GM12878 (cell line): ENCODE data around the gene MED10. TPM values are rescaled to one million over a fixed set of nuclear protein-coding genes. Genes with fewer than 3 reads are reported as not detected.

ENCODE experiments used
- ATAC-seq: fragments of 200-7000 bp; cut with Tn5 transposase; 3 replicates; pipeline ENCODE4 v1.9.1; 2020; ENCODE audit warnings: mild to moderate bottlenecking, moderate library complexity
- BruUV-seq: library from RNA; stranded (reverse); fragments of 400-500 nt; replicated peaks from 2 replicates; lab custom pipeline; 2021; lab: Mats Ljungman, UMichigan
- CTCF ChIA-PET: fragments of 300-600 bp; sonication (Branson Sonifier 250); formaldehyde crosslinking; extraction: SDS; loops from one replicate; lab custom pipeline; 2021; ENCODE audit warnings: inconsistent platforms; lab: Yijun Ruan, JAX
- POLR2A ChIA-PET: fragments of 350-600 bp; formaldehyde crosslinking; extraction: SDS; loops from one replicate; lab custom pipeline; 2021; ENCODE audit warnings: inconsistent platforms; lab: Charles Lee
- RAD21 ChIA-PET: fragments of 300-600 bp; sonication (Branson Sonifier 250); formaldehyde crosslinking; loops from one replicate; lab custom pipeline; 2023; ENCODE audit warnings: antibody characterized with exemption; ENCODE audit not compliant: unreplicated experiment; lab: Charles Lee
- SMC1A ChIA-PET: fragments of 300-600 bp; sonication (Branson Sonifier 250); formaldehyde crosslinking; loops from one replicate; lab custom pipeline; 2023; ENCODE audit not compliant: unreplicated experiment, uncharacterized antibody; lab: Charles Lee
- DNase-seq: peaks from one replicate; pipeline ENCODE4 v3.0.0-alpha.2; 2011; ENCODE audit warnings: low read depth, low spot score
- FAIRE-seq: peaks from 3 replicates; lab custom pipeline; 2011; peaks lifted over from hg19 to GRCh38; lab: Jason Lieb, UNC
- H2AFZ ChIP-seq: 2 replicates; pipeline ENCODE4 v1.6.0; 2011; ENCODE audit warnings: low read depth, low read length, control low read depth; ENCODE audit not compliant: control insufficient read depth
- H3K27ac ChIP-seq: 2 replicates; pipeline ENCODE4 v1.5.1; 2011; ENCODE audit warnings: control low read depth; ENCODE audit not compliant: control insufficient read depth, insufficient read depth
- H3K27me3 ChIP-seq, 2 experiments: replicated peaks in 1 of 2; 2 replicates each; pipeline versions ENCODE4 v1.6.0 to v1.6.1; 2011; ENCODE audit warnings: low read length in 1 of 2; ENCODE audit not compliant: control insufficient read depth in 2 of 2, insufficient read depth in 2 of 2
- H3K36me3 ChIP-seq, 2 experiments: 2 replicates each; pipeline ENCODE4 v1.5.1; 2011; ENCODE audit warnings: low read length in 1 of 2; ENCODE audit not compliant: control insufficient read depth in 2 of 2, insufficient read depth in 2 of 2
- H3K4me1 ChIP-seq: 2 replicates; pipeline ENCODE4 v1.6.1; 2011; ENCODE audit warnings: mild to moderate bottlenecking, low read length, moderate library complexity, mixed read lengths; ENCODE audit not compliant: control insufficient read depth, insufficient read depth
- H3K4me2 ChIP-seq: 2 replicates; pipeline ENCODE4 v1.6.0; 2011; ENCODE audit warnings: control low read depth; ENCODE audit not compliant: control insufficient read depth, insufficient read depth
- H3K4me3 ChIP-seq: fragments of 200-600 bp; sonication (generic); 2 replicates; pipeline ENCODE4 v1.5.1; 2016
- H3K79me2 ChIP-seq: 2 replicates; pipeline ENCODE4 v1.6.0; 2011; ENCODE audit warnings: low read length; ENCODE audit not compliant: control insufficient read depth, insufficient read depth
- H3K9ac ChIP-seq: 2 replicates; pipeline ENCODE4 v1.8.0; 2011; ENCODE audit warnings: low read length, control low read depth, mixed read lengths; ENCODE audit not compliant: control insufficient read depth, insufficient read depth
- H3K9me3 ChIP-seq: replicated peaks from 3 replicates; pipeline ENCODE4 v1.5.1; 2011; ENCODE audit warnings: mild to moderate bottlenecking, low read length; ENCODE audit not compliant: control insufficient read depth, insufficient read depth
- H4K20me1 ChIP-seq: 2 replicates; pipeline ENCODE4 v1.6.0; 2011; ENCODE audit not compliant: control insufficient read depth, insufficient read depth
- BCL11A ChIP-seq: IDR thresholded peaks from 2 replicates; pipeline ENCODE4 v1.6.1; 2011; ENCODE audit warnings: low read depth, low read length
- IKZF2 ChIP-seq, 2 experiments: fragments of 450-650 bp; IDR thresholded peaks; 2 replicates each; pipeline ENCODE4 v1.6.1; 2017; ENCODE audit warnings: mild to moderate bottlenecking in 2 of 2, moderate library complexity in 2 of 2
- IRF4 ChIP-seq: IDR thresholded peaks from 2 replicates; pipeline ENCODE4 v1.6.1; 2011; ENCODE audit warnings: low read depth, low read length
- MXI1 ChIP-seq: fragments of 150-350 bp; IDR thresholded peaks from 2 replicates; pipeline ENCODE4 v1.6.1; 2011; ENCODE audit warnings: low read depth, mild to moderate bottlenecking, inconsistent platforms, low read length, improper control_type of control experiment
- PAX8 ChIP-seq: fragments of 450-650 bp; IDR thresholded peaks from 2 replicates; pipeline ENCODE4 v1.6.1; 2017; ENCODE audit warnings: mild to moderate bottlenecking, moderate library complexity
- POLR2AphosphoS2 ChIP-seq: IDR thresholded peaks from 2 replicates; pipeline ENCODE4 v1.6.1; 2011; ENCODE audit warnings: low read depth, mild to moderate bottlenecking, low read length, improper control_type of control experiment, moderate library complexity
- TBL1XR1 ChIP-seq: IDR thresholded peaks from 2 replicates; pipeline ENCODE4 v1.6.1; 2012; ENCODE audit warnings: low read depth, low read length, improper control_type of control experiment
- YY1 ChIP-seq: IDR thresholded peaks from 2 replicates; pipeline ENCODE4 v1.6.1; 2011; ENCODE audit warnings: low read depth, mild to moderate bottlenecking, low read length
- WGBS: methylation state at CpG from one replicate; pipeline ENCODE4 v1.1.6; 2016; ENCODE audit warnings: low lambda C conversion rate; ENCODE audit not compliant: insufficient replicate concordance, insufficient coverage; ENCODE audit errors: missing lambda C conversion rate; 5-methylcytosine and 5-hydroxymethylcytosine counted together
- in situ Hi-C: fragments of 300-500 bp; cut with MboI; formaldehyde crosslinking; loops from 9 replicates; pipeline ENCODE4 v1.14.3; 2018; ENCODE audit warnings: mixed read lengths
- intact Hi-C: fragments of 100-400 bp; cut with micrococcal nuclease; formaldehyde crosslinking; loops from one replicate; pipeline ENCODE4 v1.14.2; 2022; ENCODE audit not compliant: unreplicated experiment
- polyA plus RNA-seq, 11 experiments: library from polyadenylated mRNA; depleted of rRNA in 4 of 11; unstranded in 6 of 11; stranded (reverse) in 5 of 11; fragments of >200 nt; fragmentation: Nextera tagmentation in 4 of 11; fragmentation: Illumina TruSeq in 1 of 11; extraction: Ambion mirVana in 4 of 11; extraction: Trizol in 1 of 11; gene quantifications; 1 replicate in 1 of 11; 2 replicates in 10 of 11; pipeline versions ENCODE4 v1.2.1 to v1.2.3, GENCODE V29; 2011 to 2016; ENCODE audit warnings: inconsistent platforms in 2 of 11, missing spikeins in 2 of 11, low read depth in 1 of 11
- total RNA-seq, 4 experiments: library from RNA; depleted of rRNA in 3 of 4; stranded (reverse); fragments of >200 nt in 3 of 4; fragmentation: Illumina TruSeq in 1 of 4; extraction: Trizol in 1 of 4; gene quantifications; 2 replicates each; pipeline versions ENCODE4 v1.2.1 to v1.2.3, GENCODE V29; 2013 to 2021
- TF ChIP-seq, protein P1 (sequence below): fragments of 450-650 bp; IDR thresholded peaks from 2 replicates; pipeline ENCODE4 v1.6.1; 2016; ENCODE audit warnings: mild to moderate bottlenecking, moderate library complexity, borderline replicate concordance
- TF ChIP-seq, protein P2 (sequence below): fragments of 450-650 bp; IDR thresholded peaks from 2 replicates; pipeline ENCODE4 v1.6.1; 2016; ENCODE audit warnings: mild to moderate bottlenecking
- TF ChIP-seq, protein P3 (sequence below): fragments of 450-650 bp; IDR thresholded peaks from 2 replicates; pipeline ENCODE4 v1.6.1; 2017; ENCODE audit warnings: mild to moderate bottlenecking
- TF ChIP-seq, protein P4 (sequence below): IDR thresholded peaks from 2 replicates; pipeline ENCODE4 v1.6.1; 2012; ENCODE audit warnings: improper control_type of control experiment, low read depth, low read length; ENCODE audit not compliant: insufficient replicate concordance

The MED10 gene
- total and polyA plus RNA-seq, 10 of the 15 experiments (the other 5 are each of a cell fraction or from before 2014, with no cell fraction given) = 21.2 to 111 (median 46.6) TPM

DNA sequence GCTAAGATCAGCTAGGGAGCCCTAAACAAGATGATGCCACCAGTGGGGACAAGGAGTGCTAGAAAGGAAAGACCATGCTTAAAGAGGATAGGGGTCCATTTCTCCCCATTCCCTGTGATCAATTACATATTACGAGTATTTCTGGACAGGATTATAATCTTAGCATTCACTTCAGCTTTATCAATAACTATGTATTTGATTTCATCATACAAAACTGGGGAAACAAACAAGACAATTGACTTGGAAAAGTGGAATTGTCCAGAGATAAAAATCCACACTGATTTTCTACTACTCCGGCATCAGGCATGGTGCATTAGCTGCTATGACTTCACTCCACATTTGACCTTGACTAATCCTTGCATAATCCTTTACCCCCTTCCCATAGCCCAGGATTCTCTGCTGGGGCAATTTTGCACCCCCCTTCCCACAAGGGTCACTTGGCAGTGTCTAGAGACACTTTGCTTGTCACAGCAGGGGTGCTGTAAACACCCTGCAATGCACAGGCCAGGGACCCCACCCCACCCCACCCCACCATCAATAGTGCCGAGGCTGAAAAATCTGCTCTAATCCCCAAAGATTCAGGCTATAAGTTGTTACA, 40.4 kb upstream of the MED10 start:
- ATAC-seq (no peak), FAIRE-seq (no peak), DNase-seq (no peak)
- Histone ChIP-seq H4K20me1 (no peaks in the 10 kb centered on the region), H3K4me2 (no peak overlapping the region), H3K4me1 (no peaks in the 10 kb centered on the region), H2AFZ (no peak overlapping the region), H3K79me2 (no peaks in the 10 kb centered on the region), H3K36me3 (no peaks in the 10 kb centered on the region), H3K27ac (no peak overlapping the region), H3K9me3 (no peaks in the 10 kb centered on the region), H3K4me3 (no peak overlapping the region), H3K9ac (no peak overlapping the region), H3K27me3 (no peaks in the 10 kb centered on the region)
- SMC1A ChIA-PET = interaction anchor here (1.6 kb wide), 1 partner anchor 12 kb away, joined by 3 read pairs; no protein-coding TSS in a partner anchor
- in situ Hi-C loops = no loop called here
- RAD21 ChIA-PET = no interaction called here
- 61% methylated on average over 3 of the region's 3 CpGs for WGBS
- intact Hi-C loops = no loop called here
- BruUV-seq = no TSS peak
- POLR2A ChIA-PET = no interaction called here
- CTCF ChIA-PET = interaction anchor here (1.3 to 2.6 kb wide), 2 partner anchors 9 to 17 kb away, joined by 3 to 6 read pairs; no protein-coding TSS in a partner anchor
- TF ChIP-seq BCL11A (no peak), IKZF2 (IDR thresholded peaks at IDR 0.05) (no peak), TBL1XR1 (no peak), MXI1 (no peak), YY1 (no peak), IRF4 (no peak), POLR2AphosphoS2 (no peak), PAX8 (no peak)
- TF ChIP-seq, protein P1, sequence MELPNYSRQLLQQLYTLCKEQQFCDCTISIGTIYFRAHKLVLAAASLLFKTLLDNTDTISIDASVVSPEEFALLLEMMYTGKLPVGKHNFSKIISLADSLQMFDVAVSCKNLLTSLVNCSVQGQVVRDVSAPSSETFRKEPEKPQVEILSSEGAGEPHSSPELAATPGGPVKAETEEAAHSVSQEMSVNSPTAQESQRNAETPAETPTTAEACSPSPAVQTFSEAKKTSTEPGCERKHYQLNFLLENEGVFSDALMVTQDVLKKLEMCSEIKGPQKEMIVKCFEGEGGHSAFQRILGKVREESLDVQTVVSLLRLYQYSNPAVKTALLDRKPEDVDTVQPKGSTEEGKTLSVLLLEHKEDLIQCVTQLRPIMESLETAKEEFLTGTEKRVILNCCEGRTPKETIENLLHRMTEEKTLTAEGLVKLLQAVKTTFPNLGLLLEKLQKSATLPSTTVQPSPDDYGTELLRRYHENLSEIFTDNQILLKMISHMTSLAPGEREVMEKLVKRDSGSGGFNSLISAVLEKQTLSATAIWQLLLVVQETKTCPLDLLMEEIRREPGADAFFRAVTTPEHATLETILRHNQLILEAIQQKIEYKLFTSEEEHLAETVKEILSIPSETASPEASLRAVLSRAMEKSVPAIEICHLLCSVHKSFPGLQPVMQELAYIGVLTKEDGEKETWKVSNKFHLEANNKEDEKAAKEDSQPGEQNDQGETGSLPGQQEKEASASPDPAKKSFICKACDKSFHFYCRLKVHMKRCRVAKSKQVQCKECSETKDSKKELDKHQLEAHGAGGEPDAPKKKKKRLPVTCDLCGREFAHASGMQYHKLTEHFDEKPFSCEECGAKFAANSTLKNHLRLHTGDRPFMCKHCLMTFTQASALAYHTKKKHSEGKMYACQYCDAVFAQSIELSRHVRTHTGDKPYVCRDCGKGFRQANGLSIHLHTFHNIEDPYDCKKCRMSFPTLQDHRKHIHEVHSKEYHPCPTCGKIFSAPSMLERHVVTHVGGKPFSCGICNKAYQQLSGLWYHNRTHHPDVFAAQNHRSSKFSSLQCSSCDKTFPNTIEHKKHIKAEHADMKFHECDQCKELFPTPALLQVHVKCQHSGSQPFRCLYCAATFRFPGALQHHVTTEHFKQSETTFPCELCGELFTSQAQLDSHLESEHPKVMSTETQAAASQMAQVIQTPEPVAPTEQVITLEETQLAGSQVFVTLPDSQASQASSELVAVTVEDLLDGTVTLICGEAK = no peak
- TF ChIP-seq, protein P2, sequence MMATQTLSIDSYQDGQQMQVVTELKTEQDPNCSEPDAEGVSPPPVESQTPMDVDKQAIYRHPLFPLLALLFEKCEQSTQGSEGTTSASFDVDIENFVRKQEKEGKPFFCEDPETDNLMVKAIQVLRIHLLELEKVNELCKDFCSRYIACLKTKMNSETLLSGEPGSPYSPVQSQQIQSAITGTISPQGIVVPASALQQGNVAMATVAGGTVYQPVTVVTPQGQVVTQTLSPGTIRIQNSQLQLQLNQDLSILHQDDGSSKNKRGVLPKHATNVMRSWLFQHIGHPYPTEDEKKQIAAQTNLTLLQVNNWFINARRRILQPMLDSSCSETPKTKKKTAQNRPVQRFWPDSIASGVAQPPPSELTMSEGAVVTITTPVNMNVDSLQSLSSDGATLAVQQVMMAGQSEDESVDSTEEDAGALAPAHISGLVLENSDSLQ = no peak
- TF ChIP-seq, protein P3, sequence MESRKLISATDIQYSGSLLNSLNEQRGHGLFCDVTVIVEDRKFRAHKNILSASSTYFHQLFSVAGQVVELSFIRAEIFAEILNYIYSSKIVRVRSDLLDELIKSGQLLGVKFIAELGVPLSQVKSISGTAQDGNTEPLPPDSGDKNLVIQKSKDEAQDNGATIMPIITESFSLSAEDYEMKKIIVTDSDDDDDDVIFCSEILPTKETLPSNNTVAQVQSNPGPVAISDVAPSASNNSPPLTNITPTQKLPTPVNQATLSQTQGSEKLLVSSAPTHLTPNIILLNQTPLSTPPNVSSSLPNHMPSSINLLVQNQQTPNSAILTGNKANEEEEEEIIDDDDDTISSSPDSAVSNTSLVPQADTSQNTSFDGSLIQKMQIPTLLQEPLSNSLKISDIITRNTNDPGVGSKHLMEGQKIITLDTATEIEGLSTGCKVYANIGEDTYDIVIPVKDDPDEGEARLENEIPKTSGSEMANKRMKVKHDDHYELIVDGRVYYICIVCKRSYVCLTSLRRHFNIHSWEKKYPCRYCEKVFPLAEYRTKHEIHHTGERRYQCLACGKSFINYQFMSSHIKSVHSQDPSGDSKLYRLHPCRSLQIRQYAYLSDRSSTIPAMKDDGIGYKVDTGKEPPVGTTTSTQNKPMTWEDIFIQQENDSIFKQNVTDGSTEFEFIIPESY = no peak
- TF ChIP-seq, protein P4, sequence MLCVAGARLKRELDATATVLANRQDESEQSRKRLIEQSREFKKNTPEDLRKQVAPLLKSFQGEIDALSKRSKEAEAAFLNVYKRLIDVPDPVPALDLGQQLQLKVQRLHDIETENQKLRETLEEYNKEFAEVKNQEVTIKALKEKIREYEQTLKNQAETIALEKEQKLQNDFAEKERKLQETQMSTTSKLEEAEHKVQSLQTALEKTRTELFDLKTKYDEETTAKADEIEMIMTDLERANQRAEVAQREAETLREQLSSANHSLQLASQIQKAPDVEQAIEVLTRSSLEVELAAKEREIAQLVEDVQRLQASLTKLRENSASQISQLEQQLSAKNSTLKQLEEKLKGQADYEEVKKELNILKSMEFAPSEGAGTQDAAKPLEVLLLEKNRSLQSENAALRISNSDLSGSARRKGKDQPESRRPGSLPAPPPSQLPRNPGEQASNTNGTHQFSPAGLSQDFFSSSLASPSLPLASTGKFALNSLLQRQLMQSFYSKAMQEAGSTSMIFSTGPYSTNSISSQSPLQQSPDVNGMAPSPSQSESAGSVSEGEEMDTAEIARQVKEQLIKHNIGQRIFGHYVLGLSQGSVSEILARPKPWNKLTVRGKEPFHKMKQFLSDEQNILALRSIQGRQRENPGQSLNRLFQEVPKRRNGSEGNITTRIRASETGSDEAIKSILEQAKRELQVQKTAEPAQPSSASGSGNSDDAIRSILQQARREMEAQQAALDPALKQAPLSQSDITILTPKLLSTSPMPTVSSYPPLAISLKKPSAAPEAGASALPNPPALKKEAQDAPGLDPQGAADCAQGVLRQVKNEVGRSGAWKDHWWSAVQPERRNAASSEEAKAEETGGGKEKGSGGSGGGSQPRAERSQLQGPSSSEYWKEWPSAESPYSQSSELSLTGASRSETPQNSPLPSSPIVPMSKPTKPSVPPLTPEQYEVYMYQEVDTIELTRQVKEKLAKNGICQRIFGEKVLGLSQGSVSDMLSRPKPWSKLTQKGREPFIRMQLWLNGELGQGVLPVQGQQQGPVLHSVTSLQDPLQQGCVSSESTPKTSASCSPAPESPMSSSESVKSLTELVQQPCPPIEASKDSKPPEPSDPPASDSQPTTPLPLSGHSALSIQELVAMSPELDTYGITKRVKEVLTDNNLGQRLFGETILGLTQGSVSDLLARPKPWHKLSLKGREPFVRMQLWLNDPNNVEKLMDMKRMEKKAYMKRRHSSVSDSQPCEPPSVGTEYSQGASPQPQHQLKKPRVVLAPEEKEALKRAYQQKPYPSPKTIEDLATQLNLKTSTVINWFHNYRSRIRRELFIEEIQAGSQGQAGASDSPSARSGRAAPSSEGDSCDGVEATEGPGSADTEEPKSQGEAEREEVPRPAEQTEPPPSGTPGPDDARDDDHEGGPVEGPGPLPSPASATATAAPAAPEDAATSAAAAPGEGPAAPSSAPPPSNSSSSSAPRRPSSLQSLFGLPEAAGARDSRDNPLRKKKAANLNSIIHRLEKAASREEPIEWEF = no peak
